H9 (cell line): Measurements from ENCODE around the gene LRRFIP2. TPM values are rescaled to one million over a fixed set of nuclear protein-coding genes. Genes with fewer than 3 reads are reported as not detected.
A peak's percentile ranks its signal among the peaks of the same experiment; 100 is the strongest.

Experiments
- DNase-seq: peaks from one replicate; pipeline ENCODE4 v3.0.0-alpha.2; 2017
- H2AFZ ChIP-seq: one replicate; pipeline ENCODE4 v1.6.1; 2013; ENCODE audit warnings: mild to moderate bottlenecking, low read length, control low read depth, moderate library complexity
- H2AK5ac ChIP-seq: 2 replicates; pipeline ENCODE4 v1.6.1; 2013; ENCODE audit warnings: low read length, control low read depth, mixed read lengths; ENCODE audit not compliant: insufficient read length
- H2BK120ac ChIP-seq: one replicate; pipeline ENCODE4 v1.6.1; 2013; ENCODE audit warnings: low read depth, mild to moderate bottlenecking, low read length, control low read depth, inconsistent platforms; ENCODE audit not compliant: poor library complexity, severe bottlenecking
- H2BK12ac ChIP-seq: 2 replicates; pipeline ENCODE4 v1.6.1; 2013; ENCODE audit warnings: low read length, control low read depth, mixed read lengths, low read depth; ENCODE audit not compliant: insufficient read length
- H2BK15ac ChIP-seq: 2 replicates; pipeline ENCODE4 v1.6.1; 2013; ENCODE audit warnings: low read depth, low read length, control low read depth
- H2BK20ac ChIP-seq: one replicate; pipeline ENCODE4 v1.6.1; 2013; ENCODE audit warnings: low read depth, mild to moderate bottlenecking, low read length, control low read depth, inconsistent platforms; ENCODE audit not compliant: poor library complexity, severe bottlenecking
- H2BK5ac ChIP-seq: 2 replicates; pipeline ENCODE4 v1.6.1; 2013; ENCODE audit warnings: low read length, control low read depth, mixed read lengths; ENCODE audit not compliant: insufficient read length
- H3K14ac ChIP-seq: 2 replicates; pipeline ENCODE4 v1.6.1; 2013; ENCODE audit warnings: low read length, control low read depth; ENCODE audit not compliant: insufficient read depth
- H3K18ac ChIP-seq: 2 replicates; pipeline ENCODE4 v1.6.1; 2013; ENCODE audit warnings: low read depth, mild to moderate bottlenecking, mixed read lengths, low read length, control low read depth; ENCODE audit not compliant: insufficient read length
- H3K23ac ChIP-seq: 2 replicates; pipeline ENCODE4 v1.6.1; 2013; ENCODE audit warnings: low read length, control low read depth, mixed read lengths, low read depth; ENCODE audit not compliant: insufficient read length
- H3K23me2 ChIP-seq: 2 replicates; pipeline ENCODE4 v1.6.1; 2013; ENCODE audit warnings: low read depth, mild to moderate bottlenecking, mixed read lengths, low read length, control low read depth; ENCODE audit not compliant: insufficient read length, poor library complexity, severe bottlenecking
- H3K27ac ChIP-seq: 2 replicates; pipeline ENCODE4 v1.5.1; 2013; ENCODE audit warnings: low read length, control low read depth, mixed read lengths, low read depth; ENCODE audit not compliant: insufficient read length
- H3K27me3 ChIP-seq: 2 replicates; pipeline ENCODE4 v1.6.1; 2013; ENCODE audit warnings: low read length, control low read depth, inconsistent platforms; ENCODE audit not compliant: insufficient read depth
- H3K4ac ChIP-seq: 2 replicates; pipeline ENCODE4 v1.6.1; 2013; ENCODE audit warnings: low read depth, mild to moderate bottlenecking, control low read depth, inconsistent platforms, low read length, moderate library complexity
- H3K4me1 ChIP-seq: 2 replicates; pipeline ENCODE4 v1.6.1; 2013; ENCODE audit warnings: low read length, control low read depth, inconsistent platforms; ENCODE audit not compliant: insufficient read depth
- H3K4me2 ChIP-seq: 2 replicates; pipeline ENCODE4 v1.6.1; 2013; ENCODE audit warnings: low read length, control low read depth, mixed read lengths; ENCODE audit not compliant: insufficient read length, insufficient read depth
- H3K56ac ChIP-seq: 2 replicates; pipeline ENCODE4 v1.6.1; 2013; ENCODE audit warnings: low read depth, mild to moderate bottlenecking, mixed read lengths, low read length, control low read depth; ENCODE audit not compliant: insufficient read length
- H3K79me1 ChIP-seq: 2 replicates; pipeline ENCODE4 v1.6.1; 2013; ENCODE audit warnings: low read depth, mild to moderate bottlenecking, moderate library complexity, low read length, control low read depth, inconsistent platforms; ENCODE audit not compliant: insufficient read depth, poor library complexity, severe bottlenecking
- H3K79me2 ChIP-seq: 2 replicates; pipeline ENCODE4 v1.6.1; 2013; ENCODE audit warnings: low read length, control low read depth, inconsistent platforms; ENCODE audit not compliant: insufficient read depth
- H3K9ac ChIP-seq: 2 replicates; pipeline ENCODE4 v1.6.1; 2013; ENCODE audit warnings: low read length, control low read depth, mixed read lengths; ENCODE audit not compliant: insufficient read length; ENCODE audit errors: extremely low read depth
- H3K9me3 ChIP-seq: one replicate; pipeline ENCODE4 v1.6.1; 2013; ENCODE audit warnings: low read depth, low read length, inconsistent platforms; ENCODE audit not compliant: control insufficient read depth
- H3T11ph ChIP-seq: one replicate; pipeline ENCODE4 v1.6.1; 2013; ENCODE audit warnings: mild to moderate bottlenecking, low read length, control low read depth, inconsistent platforms
- H4K20me1 ChIP-seq: one replicate; pipeline ENCODE4 v1.6.1; 2013; ENCODE audit not compliant: control insufficient read depth, insufficient read length, insufficient read depth
- H4K5ac ChIP-seq: 2 replicates; pipeline ENCODE4 v1.6.1; 2013; ENCODE audit warnings: low read depth, mild to moderate bottlenecking, mixed read lengths, low read length, control low read depth; ENCODE audit not compliant: insufficient read length
- H4K8ac ChIP-seq: replicated peaks from 2 replicates; pipeline ENCODE4 v1.6.1; 2013; ENCODE audit warnings: low read length, control low read depth, mixed read lengths, low read depth; ENCODE audit not compliant: insufficient read length
- H4K91ac ChIP-seq: 2 replicates; pipeline ENCODE4 v1.6.1; 2013; ENCODE audit warnings: low read depth, mild to moderate bottlenecking, moderate library complexity, mixed read lengths, low read length, control low read depth; ENCODE audit not compliant: insufficient read length
- H3K27ac Mint-ChIP-seq, 3 experiments: 2 replicates in 2 of 3; 3 replicates in 1 of 3; pipeline ENCODE4 v1.8.0; 2020 to 2021; ENCODE audit warnings: mixed read lengths in 3 of 3, mild to moderate bottlenecking in 1 of 3, moderate library complexity in 1 of 3
- H3K27me3 Mint-ChIP-seq: 2 replicates; pipeline ENCODE4 v1.8.0; 2021; ENCODE audit warnings: low read depth, mild to moderate bottlenecking, moderate library complexity, mixed read lengths
- H3K36me3 Mint-ChIP-seq, 3 experiments: 2 replicates in 2 of 3; 3 replicates in 1 of 3; pipeline ENCODE4 v1.8.0; 2020 to 2021; ENCODE audit warnings: low read depth in 3 of 3, mixed read lengths in 3 of 3; ENCODE audit not compliant: insufficient read depth in 1 of 3
- H3K4me1 Mint-ChIP-seq, 2 experiments: 2 replicates each; pipeline ENCODE4 v1.8.0; 2020; ENCODE audit warnings: mixed read lengths in 2 of 2
- H3K4me3 Mint-ChIP-seq, 2 experiments: 2 replicates in 1 of 2; 3 replicates in 1 of 2; pipeline ENCODE4 v1.8.0; 2020 to 2021; ENCODE audit warnings: mild to moderate bottlenecking in 2 of 2, mixed read lengths in 2 of 2, moderate library complexity in 1 of 2
- H3K9me3 Mint-ChIP-seq, 2 experiments: 2 replicates in 1 of 2; 3 replicates in 1 of 2; pipeline ENCODE4 v1.8.0; 2020; ENCODE audit warnings: mild to moderate bottlenecking in 2 of 2, mixed read lengths in 2 of 2, moderate library complexity in 1 of 2
- CTCF ChIP-seq: fragments of 200-600 bp; sonication (generic); conservative IDR thresholded peaks from 3 replicates; pipeline ENCODE4 v1.8.0; 2021; ENCODE audit warnings: antibody characterized with exemption, mild to moderate bottlenecking
- WGBS: extraction: QIAGEN DNeasy Blood & Tissue Kit; methylation state at CpG from one replicate; pipeline ENCODE4 v1.1.7; 2013; ENCODE audit warnings: missing lambda C conversion rate, low lambda C conversion rate, mixed read lengths; ENCODE audit not compliant: insufficient read length; ENCODE audit errors: extremely low coverage; 5-methylcytosine and 5-hydroxymethylcytosine counted together
- total RNA-seq: library from RNA; stranded (reverse); gene quantifications from 2 replicates; pipeline ENCODE4 v1.2.1, GENCODE V29; 2021

LRRFIP2 gene
- total RNA-seq, 1 experiment from 2014 or later: 30.7 TPM

DNA sequence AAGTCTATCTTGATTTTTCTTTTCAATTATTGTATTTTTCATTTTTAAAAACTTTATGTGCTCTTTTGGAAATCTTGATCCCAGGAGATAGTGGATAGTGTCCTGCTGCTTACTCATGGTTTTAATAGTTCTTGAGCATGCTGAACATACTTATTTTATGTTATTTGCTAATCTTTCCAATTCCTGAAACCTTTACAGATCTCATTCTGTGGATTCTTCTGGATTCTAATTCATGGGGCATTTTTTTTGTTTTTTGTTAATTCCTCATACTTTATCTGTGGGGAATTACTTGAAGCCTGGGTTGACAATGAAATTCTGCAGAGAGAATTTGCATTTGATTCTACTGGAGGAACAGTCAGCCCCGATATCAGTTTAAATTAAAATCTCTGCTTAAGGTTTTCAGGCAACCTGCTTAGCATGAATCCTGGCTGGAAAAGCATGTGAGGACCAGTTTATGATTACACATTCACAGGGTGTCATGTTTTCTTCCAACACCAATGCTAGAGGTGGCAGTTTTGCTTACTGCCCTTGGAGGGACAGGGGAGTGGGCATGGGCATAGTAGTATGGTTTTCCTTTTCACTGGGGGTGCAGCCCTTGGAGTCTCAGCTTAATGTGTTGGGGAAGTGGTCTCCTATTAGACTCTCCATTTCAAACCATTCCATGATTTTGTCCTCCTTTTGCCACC, 135.1 kb downstream of the LRRFIP2 start:
- H3K9me3 ChIP-seq: no peaks in the 10 kb centered on the region
- H3K4ac ChIP-seq: no peak overlapping the region
- H2BK120ac ChIP-seq: no peak overlapping the region
- no peak overlapping the region for H3K27ac ChIP-seq
- H3K79me1 ChIP-seq: no peaks in the 10 kb centered on the region
- no peak overlapping the region for H3K4me2 ChIP-seq
- no peak overlapping the region for H2BK15ac ChIP-seq
- DNase-seq: no peak
- H4K20me1 ChIP-seq: no peaks in the 10 kb centered on the region
- no peak overlapping the region for H2BK20ac ChIP-seq
- no peak overlapping the region for H4K5ac ChIP-seq
- Mint-ChIP-seq H3K27ac (peak overlapping the region in 1 of 3 experiments; percentile 34; a peak in 1 of 7 replicates), H3K4me3 (no peak overlapping the region), H3K4me1 (peaks cover 0 to 2% of the 10 kb centered on the region in 2 experiments; a peak in 1 of 4 replicates), H3K27me3 (no peaks in the 10 kb centered on the region), H3K36me3 (peaks cover 28 to 62% (median 51%) of the 10 kb centered on the region in 3 experiments), H3K9me3 (peaks cover 10 to 14% of the 10 kb centered on the region in 2 experiments; a peak in 3 of 5 replicates)
- H3K18ac ChIP-seq: no peak overlapping the region
- H2BK12ac ChIP-seq: no peak overlapping the region
- H2BK5ac ChIP-seq: no peak overlapping the region
- H4K91ac ChIP-seq: no peak overlapping the region
- H3K14ac ChIP-seq: no peak overlapping the region
- no peaks in the 10 kb centered on the region for H3K27me3 ChIP-seq
- WGBS: no CpG with 5 or more reads among the region's 1 CpG
- no peak for TF ChIP-seq CTCF
- no peaks in the 10 kb centered on the region for H3K23me2 ChIP-seq
- no peak overlapping the region for H2AK5ac ChIP-seq
- H3K79me2 ChIP-seq: no peaks in the 10 kb centered on the region
- H3K23ac ChIP-seq: no peak overlapping the region
- H3K4me1 ChIP-seq: no peaks in the 10 kb centered on the region
- no peak overlapping the region for H3T11ph ChIP-seq
- no peak overlapping the region for H4K8ac ChIP-seq
- H3K9ac ChIP-seq: no peak overlapping the region
- no peak overlapping the region for H3K56ac ChIP-seq
- H2AFZ ChIP-seq: no peak overlapping the region
